Measurements from ENCODE around the gene MLYCD. TPM values are rescaled to one million over a fixed set of nuclear protein-coding genes. Genes with fewer than 3 reads are reported as not detected.

The MLYCD gene
- total RNA-seq, 4 donors from 2014 or later: 9.6 to 15.8 (median 12.3) TPM

- TF ChIP-seq EP300 (IDR thresholded peaks at IDR 0.05): no peak
- TF ChIP-seq POLR2AphosphoS5 (IDR thresholded peaks at IDR 0.05): no peak
- TF ChIP-seq CTCF (IDR thresholded peaks at IDR 0.05): no peak
- no peak for TF ChIP-seq POLR2A (IDR thresholded peaks at IDR 0.05; ENCODE audit: low read depth)
- Histone ChIP-seq H3K27me3 (no peaks in the 10 kb centered on the region), H3K9me3 (peaks cover 0 to 13% (median 6%) of the 10 kb centered on the region in 4 donors), H3K36me3 (no peaks in the 10 kb centered on the region), H3K4me1 (no peaks in the 10 kb centered on the region), H3K27ac (replicated peaks in 1 of 4) (no peak overlapping the region), H3K4me3 (no peak overlapping the region)
- 67% methylated on average over 8 of the region's 8 CpGs for WGBS
- intact Hi-C loops (cut with DNase I): no loop called here
- DNase-seq (ENCODE audit: extremely low spot score): no peak
Measured at GRCh38 chr16:83887080-83887479, 11.8 kb upstream of the MLYCD start.

- intact Hi-C loops (cut with DNase I): no loop called here
- Histone ChIP-seq H3K27ac (replicated peaks in 1 of 4) (no peak overlapping the region), H3K9me3 (peaks cover 0 to 16% (median 7%) of the 10 kb centered on the region in 4 donors), H3K36me3 (no peaks in the 10 kb centered on the region), H3K4me3 (no peak overlapping the region), H3K27me3 (no peaks in the 10 kb centered on the region), H3K4me1 (no peaks in the 10 kb centered on the region)
- TF ChIP-seq POLR2A (IDR thresholded peaks at IDR 0.05; ENCODE audit: low read depth) (no peak), CTCF (IDR thresholded peaks at IDR 0.05) (no peak), POLR2AphosphoS5 (IDR thresholded peaks at IDR 0.05) (no peak), EP300 (IDR thresholded peaks at IDR 0.05) (no peak)
- WGBS: 52% methylated on average over 8 of the region's 8 CpGs
- DNase-seq (ENCODE audit: extremely low spot score): no peak
Measured at GRCh38 chr16:83887564-83887963, 11.4 kb upstream of the MLYCD start.

GRCh38 chr16:83888672-83889044 is 10.3 kb upstream of the MLYCD start:
- TF ChIP-seq POLR2AphosphoS5 (IDR thresholded peaks at IDR 0.05): no peak
- no peak for TF ChIP-seq EP300 (IDR thresholded peaks at IDR 0.05)
- TF ChIP-seq POLR2A (IDR thresholded peaks at IDR 0.05; ENCODE audit: low read depth): no peak
- TF ChIP-seq CTCF (IDR thresholded peaks at IDR 0.05): no peak
- no peak overlapping the region for H3K27ac ChIP-seq (replicated peaks in 1 of 4)
- peaks cover 0 to 16% (median 7%) of the 10 kb centered on the region in 4 donors for H3K9me3 ChIP-seq
- H3K36me3 ChIP-seq: no peaks in the 10 kb centered on the region
- DNase-seq (ENCODE audit: extremely low spot score): no peak
- intact Hi-C loops (cut with DNase I): no loop called here
- H3K4me3 ChIP-seq: no peak overlapping the region
- no peaks in the 10 kb centered on the region for H3K27me3 ChIP-seq
- 71% methylated on average over 4 of the region's 4 CpGs for WGBS
- no peaks in the 10 kb centered on the region for H3K4me1 ChIP-seq

GRCh38 chr16:83890359-83890758 is 8.6 kb upstream of the MLYCD start:
- intact Hi-C loops (cut with DNase I): no loop called here
- Histone ChIP-seq H3K27me3 (no peaks in the 10 kb centered on the region), H3K27ac (replicated peaks in 1 of 4) (no peak overlapping the region), H3K9me3 (peaks cover 0 to 16% (median 7%) of the 10 kb centered on the region in 4 donors), H3K4me3 (no peak overlapping the region), H3K36me3 (no peaks in the 10 kb centered on the region), H3K4me1 (no peaks in the 10 kb centered on the region)
- WGBS: 97% methylated on average over 5 of the region's 5 CpGs
- TF ChIP-seq EP300 (IDR thresholded peaks at IDR 0.05) (no peak), CTCF (IDR thresholded peaks at IDR 0.05) (no peak), POLR2AphosphoS5 (IDR thresholded peaks at IDR 0.05) (no peak), POLR2A (IDR thresholded peaks at IDR 0.05; ENCODE audit: low read depth) (no peak)
- no peak for DNase-seq (ENCODE audit: extremely low spot score)

GRCh38 chr16:83891742-83892141 is 7.2 kb upstream of the MLYCD start:
- intact Hi-C loops (cut with DNase I): no loop called here
- peaks cover 0 to 16% (median 7%) of the 10 kb centered on the region in 4 donors for H3K9me3 ChIP-seq
- H3K4me1 ChIP-seq: no peaks in the 10 kb centered on the region
- H3K27me3 ChIP-seq: no peaks in the 10 kb centered on the region
- TF ChIP-seq POLR2AphosphoS5 (IDR thresholded peaks at IDR 0.05): no peak
- no peak for TF ChIP-seq EP300 (IDR thresholded peaks at IDR 0.05)
- no peak for TF ChIP-seq CTCF (IDR thresholded peaks at IDR 0.05)
- no peak for TF ChIP-seq POLR2A (IDR thresholded peaks at IDR 0.05; ENCODE audit: low read depth)
- no peak overlapping the region for H3K27ac ChIP-seq (replicated peaks in 1 of 4)
- DNase-seq (ENCODE audit: extremely low spot score): no peak
- H3K36me3 ChIP-seq: no peaks in the 10 kb centered on the region
- H3K4me3 ChIP-seq: no peak overlapping the region
- WGBS: 80% methylated on average over 3 of the region's 3 CpGs

Data from esophagus muscularis mucosa (tissue), 4 donors.